ENCODE measurements around the gene SOS2. TPM values are rescaled to one million over a fixed set of nuclear protein-coding genes. Genes with fewer than 3 reads are reported as not detected.

SOS2 gene
- total and polyA plus RNA-seq, 10 donors = 6.7 to 68.8 (median 48.2) TPM

DNA sequence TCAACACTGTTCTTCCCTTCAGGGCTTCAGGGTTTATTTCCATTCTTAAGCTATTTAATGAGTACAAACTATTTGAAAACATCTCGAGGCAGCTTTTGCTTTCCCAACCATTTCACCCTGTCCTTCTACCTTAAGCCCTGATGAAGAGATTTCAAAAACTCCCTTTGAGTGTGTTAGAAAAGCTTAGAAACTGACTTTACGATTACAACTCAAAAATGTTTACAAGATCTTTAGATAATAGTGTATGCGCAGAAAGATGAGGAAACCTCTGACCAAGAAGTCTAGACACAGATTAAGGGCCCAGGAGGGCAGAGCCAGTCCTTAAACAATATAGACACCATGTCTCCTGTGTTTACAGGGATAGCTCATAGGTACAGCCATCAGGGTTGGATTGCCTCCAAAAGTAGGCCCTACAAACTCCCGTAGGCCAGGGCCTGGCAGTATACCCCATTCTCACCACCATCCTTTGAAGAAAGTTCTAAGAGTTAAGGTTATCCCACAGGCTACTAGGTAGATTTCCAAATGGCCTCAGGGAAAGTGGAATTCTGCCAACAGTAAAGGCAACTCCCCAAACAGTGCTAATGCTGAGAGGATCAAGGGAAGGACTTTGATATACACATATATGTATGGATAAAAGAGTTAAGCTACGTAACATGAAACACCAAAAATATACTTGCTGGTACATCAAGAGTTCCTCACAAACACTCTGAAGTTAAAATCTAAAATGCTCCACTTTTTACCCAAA is 11.4 kb upstream of the SOS2 start:
- no peaks in the 10 kb centered on the region for H3K27me3 ChIP-seq (replicated peaks in 1 of 7)
- H3K36me3 ChIP-seq = no peaks in the 10 kb centered on the region
- peaks cover 0 to 4% (median 0%) of the 10 kb centered on the region in 6 donors for H3K4me1 ChIP-seq
- DNase-seq = no peak
- intact Hi-C loops (cut with DNase I; ENCODE audit: low total_unique reads) = no loop called here
- H3K4me3 ChIP-seq = no peak overlapping the region
- WGBS, 5 donors = 85 to 92% (median 90%) methylated on average over 5 of the region's 5 CpGs
- no peaks in the 10 kb centered on the region for H3K9me3 ChIP-seq
- peak overlapping the region in 3 of 8 donors; percentile 15 to 44 (median 29) for H3K27ac ChIP-seq
- TF ChIP-seq POLR2AphosphoS5 (IDR thresholded peaks at IDR 0.05) = no peak
- TF ChIP-seq, protein P1, sequence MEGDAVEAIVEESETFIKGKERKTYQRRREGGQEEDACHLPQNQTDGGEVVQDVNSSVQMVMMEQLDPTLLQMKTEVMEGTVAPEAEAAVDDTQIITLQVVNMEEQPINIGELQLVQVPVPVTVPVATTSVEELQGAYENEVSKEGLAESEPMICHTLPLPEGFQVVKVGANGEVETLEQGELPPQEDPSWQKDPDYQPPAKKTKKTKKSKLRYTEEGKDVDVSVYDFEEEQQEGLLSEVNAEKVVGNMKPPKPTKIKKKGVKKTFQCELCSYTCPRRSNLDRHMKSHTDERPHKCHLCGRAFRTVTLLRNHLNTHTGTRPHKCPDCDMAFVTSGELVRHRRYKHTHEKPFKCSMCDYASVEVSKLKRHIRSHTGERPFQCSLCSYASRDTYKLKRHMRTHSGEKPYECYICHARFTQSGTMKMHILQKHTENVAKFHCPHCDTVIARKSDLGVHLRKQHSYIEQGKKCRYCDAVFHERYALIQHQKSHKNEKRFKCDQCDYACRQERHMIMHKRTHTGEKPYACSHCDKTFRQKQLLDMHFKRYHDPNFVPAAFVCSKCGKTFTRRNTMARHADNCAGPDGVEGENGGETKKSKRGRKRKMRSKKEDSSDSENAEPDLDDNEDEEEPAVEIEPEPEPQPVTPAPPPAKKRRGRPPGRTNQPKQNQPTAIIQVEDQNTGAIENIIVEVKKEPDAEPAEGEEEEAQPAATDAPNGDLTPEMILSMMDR (IDR thresholded peaks at IDR 0.05 in 8 of 11, conservative IDR thresholded peaks at IDR 0.05 in 3 of 11) = no peak

DNA sequence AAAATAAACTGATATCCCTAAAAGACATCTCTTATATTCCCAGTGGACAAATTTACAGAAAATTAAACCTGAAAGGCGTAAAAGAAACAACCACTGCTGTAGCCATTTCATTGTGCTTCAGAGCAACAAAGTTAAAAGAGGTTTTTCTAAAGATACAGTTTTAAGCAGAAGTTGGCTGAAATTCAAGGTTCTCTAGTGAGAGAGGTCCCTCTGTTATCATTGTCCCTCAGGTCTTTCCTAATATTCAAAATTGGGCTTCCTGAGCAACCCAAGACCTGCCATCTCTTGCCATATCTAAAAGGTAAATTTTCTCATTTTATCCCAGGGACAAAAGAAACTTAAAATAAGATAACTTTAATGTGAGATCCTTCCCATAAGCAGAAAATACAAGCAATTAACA is 10.7 kb upstream of the SOS2 start:
- no peak overlapping the region for H3K4me3 ChIP-seq
- H3K4me1 ChIP-seq = peaks cover 0 to 8% (median 0%) of the 10 kb centered on the region in 6 donors
- no peak for DNase-seq
- H3K36me3 ChIP-seq = no peaks in the 10 kb centered on the region
- intact Hi-C loops (cut with DNase I; ENCODE audit: low total_unique reads) = no loop called here
- H3K27ac ChIP-seq = peak overlapping the region in 3 of 8 donors; percentile 15 to 44 (median 29)
- WGBS, 5 donors = 72 to 97% (median 87%) methylated on average over 1 of the region's 1 CpG
- H3K27me3 ChIP-seq (replicated peaks in 1 of 7) = no peaks in the 10 kb centered on the region
- no peak for TF ChIP-seq POLR2A (IDR thresholded peaks at IDR 0.05)
- TF ChIP-seq POLR2AphosphoS5 (IDR thresholded peaks at IDR 0.05) = no peak
- TF ChIP-seq, protein P1 (IDR thresholded peaks at IDR 0.05 in 8 of 11, conservative IDR thresholded peaks at IDR 0.05 in 3 of 11) = no peak
- H3K9me3 ChIP-seq = no peaks in the 10 kb centered on the region

DNA sequence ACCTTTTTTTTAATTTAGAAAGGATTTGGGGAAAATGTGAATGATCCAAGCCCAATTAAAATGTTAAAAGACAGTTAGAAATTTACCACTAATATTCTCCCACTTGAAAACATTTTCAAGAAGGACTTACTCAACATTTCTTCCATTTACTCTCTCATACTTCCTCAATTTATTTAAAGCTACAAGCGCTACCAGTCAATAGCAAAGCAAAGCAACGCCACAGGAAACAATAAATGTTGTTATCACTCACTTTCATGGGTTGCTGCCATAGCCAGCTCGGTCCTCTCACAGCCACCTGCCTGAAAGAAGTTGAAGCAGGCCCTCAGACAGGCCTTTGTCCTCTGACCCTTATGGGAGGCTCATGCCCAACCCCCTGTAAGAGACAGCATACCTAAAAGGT is 6.0 kb upstream of the SOS2 start:
- H3K27ac ChIP-seq = peak overlapping the region in 4 of 8 donors; percentile 32 to 63 (median 54)
- intact Hi-C loops (cut with DNase I; ENCODE audit: low total_unique reads) = no loop called here
- no peak for DNase-seq
- H3K27me3 ChIP-seq (replicated peaks in 1 of 7) = no peaks in the 10 kb centered on the region
- H3K9me3 ChIP-seq = peaks cover 0 to 7% (median 0%) of the 10 kb centered on the region in 8 donors
- TF ChIP-seq, protein P1 (IDR thresholded peaks at IDR 0.05 in 8 of 11, conservative IDR thresholded peaks at IDR 0.05 in 3 of 11) = no peak
- TF ChIP-seq POLR2A (IDR thresholded peaks at IDR 0.05) = no peak
- no peak for TF ChIP-seq POLR2AphosphoS5 (IDR thresholded peaks at IDR 0.05)
- H3K4me1 ChIP-seq = peaks cover 0 to 18% (median 1%) of the 10 kb centered on the region in 6 donors
- no peaks in the 10 kb centered on the region for H3K36me3 ChIP-seq
- WGBS, 5 donors = 9 to 28% (median 18%) methylated on average over 3 of the region's 3 CpGs
- no peak overlapping the region for H3K4me3 ChIP-seq

DNA sequence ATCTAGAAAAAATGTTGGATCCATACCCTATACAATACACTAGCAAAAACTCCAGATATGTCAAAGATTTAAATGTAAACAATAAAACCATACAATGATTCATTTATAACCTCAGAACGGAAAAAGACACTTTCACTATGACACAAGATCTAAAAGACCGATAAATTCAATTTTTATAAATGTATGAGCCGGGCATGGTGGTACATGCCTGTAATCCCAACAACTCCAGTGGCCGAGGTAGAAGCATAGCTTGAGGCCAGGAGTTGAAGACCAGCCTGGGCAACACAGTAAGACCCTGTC is 2.5 kb upstream of the SOS2 start:
- intact Hi-C loops (cut with DNase I; ENCODE audit: low total_unique reads) = no loop called here
- 75 to 87% (median 78%) methylated on average over 4 of the region's 4 CpGs for WGBS, 5 donors

More for the DNA sequence above, 2.5 kb upstream of the SOS2 start:
- TF ChIP-seq POLR2A (IDR thresholded peaks at IDR 0.05) (no peak), POLR2AphosphoS5 (IDR thresholded peaks at IDR 0.05) (no peak)
- TF ChIP-seq, protein P1 (IDR thresholded peaks at IDR 0.05 in 8 of 11, conservative IDR thresholded peaks at IDR 0.05 in 3 of 11) = no peak
- Histone ChIP-seq H3K4me3 (no peak overlapping the region), H3K9me3 (peaks cover 0 to 7% (median 0%) of the 10 kb centered on the region in 8 donors), H3K36me3 (no peaks in the 10 kb centered on the region), H3K27ac (no peak overlapping the region), H3K4me1 (peaks cover 0 to 39% (median 20%) of the 10 kb centered on the region in 6 donors), H3K27me3 (replicated peaks in 1 of 7) (no peaks in the 10 kb centered on the region)
- DNase-seq = no peak

All from spleen (tissue), 11 donors.